GM23248 (cell line): ENCODE measurements around the gene CNIH2. TPM values are rescaled to one million over a fixed set of nuclear protein-coding genes. Genes with fewer than 3 reads are reported as not detected.

Experiments
- DNase-seq: peaks from one replicate; pipeline ENCODE4 v3.0.0-alpha.2; 2015
- H2AFZ ChIP-seq: fragments of 200-600 bp; sonication (generic); 2 replicates; pipeline ENCODE4 v1.6.1; 2016; ENCODE audit warnings: antibody characterized with exemption
- H3F3A ChIP-seq: fragments of 200-600 bp; sonication (generic); 2 replicates; pipeline ENCODE4 v1.6.1; 2016; ENCODE audit warnings: mild to moderate bottlenecking, antibody characterized with exemption, mixed run types; ENCODE audit not compliant: insufficient read depth
- H3K27ac ChIP-seq: fragments of 200-600 bp; sonication (generic); 2 replicates; pipeline ENCODE4 v1.5.1; 2016; ENCODE audit warnings: mild to moderate bottlenecking
- H3K27me3 ChIP-seq: fragments of 200-600 bp; sonication (generic); replicated peaks from 2 replicates; pipeline ENCODE4 v1.6.1; 2016; ENCODE audit warnings: mild to moderate bottlenecking; ENCODE audit not compliant: insufficient read depth
- H3K36me3 ChIP-seq: fragments of 200-600 bp; sonication (generic); 2 replicates; pipeline ENCODE4 v1.6.1; 2016; ENCODE audit warnings: low read depth, mild to moderate bottlenecking
- H3K4me1 ChIP-seq: fragments of 200-600 bp; sonication (generic); 2 replicates; pipeline ENCODE4 v1.6.1; 2016; ENCODE audit warnings: mild to moderate bottlenecking; ENCODE audit not compliant: insufficient read depth
- H3K4me2 ChIP-seq: fragments of 200-600 bp; sonication (generic); one replicate; pipeline ENCODE4 v1.6.1; 2016; ENCODE audit warnings: mild to moderate bottlenecking; ENCODE audit not compliant: unreplicated experiment
- H3K4me3 ChIP-seq: fragments of 200-600 bp; sonication (generic); 2 replicates; pipeline ENCODE4 v1.5.1; 2016; ENCODE audit warnings: mild to moderate bottlenecking
- H3K79me2 ChIP-seq: fragments of 200-600 bp; sonication (generic); 2 replicates; pipeline ENCODE4 v1.6.1; 2016; ENCODE audit warnings: mild to moderate bottlenecking; ENCODE audit not compliant: insufficient read depth
- H3K9ac ChIP-seq: fragments of 200-600 bp; sonication (generic); 2 replicates; pipeline ENCODE4 v1.6.1; 2016; ENCODE audit warnings: mild to moderate bottlenecking
- H3K9me2 ChIP-seq: fragments of 200-600 bp; sonication (generic); 2 replicates; pipeline ENCODE4 v1.6.1; 2016; ENCODE audit warnings: mixed run types, mild to moderate bottlenecking, moderate library complexity; ENCODE audit not compliant: insufficient read depth
- H3K9me3 ChIP-seq: fragments of 200-600 bp; sonication (generic); one replicate; pipeline ENCODE4 v1.6.1; 2017; ENCODE audit warnings: low read depth
- H4K20me1 ChIP-seq: fragments of 200-600 bp; sonication (generic); 2 replicates; pipeline ENCODE4 v1.6.0; 2016; ENCODE audit not compliant: insufficient read depth
- EZH2 ChIP-seq: fragments of 200-600 bp; sonication (generic); IDR thresholded peaks from 2 replicates; pipeline ENCODE4 v1.6.1; 2018; ENCODE audit warnings: antibody characterized with exemption, mild to moderate bottlenecking; ENCODE audit not compliant: insufficient read depth, poor library complexity, severe bottlenecking
- EZH2phosphoT487 ChIP-seq: fragments of 200-600 bp; sonication (generic); IDR thresholded peaks from 2 replicates; pipeline ENCODE4 v1.6.1; 2018; ENCODE audit warnings: antibody characterized with exemption, moderate library complexity, mild to moderate bottlenecking, low read depth; ENCODE audit not compliant: insufficient read depth
- WGBS, 2 experiments: methylation state at CpG; one replicate each; pipeline ENCODE4 v1.1.6; 2015 to 2017; ENCODE audit warnings: low lambda C conversion rate in 2 of 2, low coverage in 1 of 2; ENCODE audit errors: missing lambda C conversion rate in 2 of 2; 5-methylcytosine and 5-hydroxymethylcytosine counted together
- in situ Hi-C: fragments of 300-500 bp; cut with MboI; formaldehyde crosslinking; loops from 2 replicates; pipeline ENCODE4 v1.15.0; 2020
- polyA plus RNA-seq: library from polyadenylated mRNA; unstranded; fragments of >200 nt; fragmentation: Nextera tagmentation; extraction: Ambion mirVana; gene quantifications from 2 replicates; pipeline ENCODE4 v1.2.1, GENCODE V29; 2016
- total RNA-seq: library from RNA; depleted of rRNA; stranded (reverse); fragments of >200 nt; shearing (Covaris generic); gene quantifications from 2 replicates; pipeline ENCODE4 v1.2.3, GENCODE V29; 2014

The CNIH2 gene
- total and polyA plus RNA-seq, 2 experiments from 2014 or later = 0.50 to 1.4 TPM

- no peak overlapping the region for H3K4me3 ChIP-seq
- no peak overlapping the region for H3K4me2 ChIP-seq
- no peak for DNase-seq
- H3K9me3 ChIP-seq = no peaks in the 10 kb centered on the region
- no peaks in the 10 kb centered on the region for H3F3A ChIP-seq
- no peak overlapping the region for H2AFZ ChIP-seq
- in situ Hi-C loops = no loop called here
- WGBS, 2 experiments = 87 to 91% methylated on average over 7 of the region's 7 CpGs
- no peaks in the 10 kb centered on the region for H4K20me1 ChIP-seq
- peaks cover 31% of the 10 kb centered on the region for H3K36me3 ChIP-seq
- H3K9me2 ChIP-seq = no peaks in the 10 kb centered on the region
- H3K27ac ChIP-seq = no peak overlapping the region
- no peaks in the 10 kb centered on the region for H3K27me3 ChIP-seq
- H3K4me1 ChIP-seq = no peaks in the 10 kb centered on the region
- no peaks in the 10 kb centered on the region for H3K79me2 ChIP-seq
- no peak overlapping the region for H3K9ac ChIP-seq
- TF ChIP-seq EZH2 (no peak), EZH2phosphoT487 (no peak)
Measured at GRCh38 chr11:66231561-66231960, 46.4 kb upstream of the CNIH2 start.

DNA sequence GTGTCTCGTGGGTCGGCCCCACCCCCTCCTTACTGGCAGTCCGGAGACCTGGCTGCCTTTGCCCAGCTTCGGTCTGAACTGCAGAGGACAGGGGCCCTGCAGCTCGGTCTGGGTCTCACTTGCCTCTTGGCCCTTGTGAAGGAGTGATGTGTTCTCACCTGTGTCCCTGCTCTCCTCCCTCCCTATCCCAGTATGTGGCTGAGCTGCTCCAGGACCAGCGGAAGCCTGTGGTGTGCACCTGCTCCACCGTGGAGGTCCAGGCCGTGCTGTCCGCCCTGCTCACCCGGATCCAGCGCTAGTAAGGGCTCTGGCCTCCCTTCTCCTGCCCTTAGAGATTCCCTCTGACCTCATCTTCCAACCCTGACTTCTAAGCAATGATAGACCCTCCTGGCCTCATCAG is 45.2 kb upstream of the CNIH2 start:
- H3K79me2 ChIP-seq = no peaks in the 10 kb centered on the region
- no peak overlapping the region for H3K4me2 ChIP-seq
- in situ Hi-C loops = no loop called here
- H3K9me3 ChIP-seq = no peaks in the 10 kb centered on the region
- no peak overlapping the region for H2AFZ ChIP-seq
- no peaks in the 10 kb centered on the region for H3F3A ChIP-seq
- no peak for DNase-seq
- no peaks in the 10 kb centered on the region for H3K27me3 ChIP-seq
- no peak overlapping the region for H3K27ac ChIP-seq
- H3K4me1 ChIP-seq = no peaks in the 10 kb centered on the region
- no peak for TF ChIP-seq EZH2phosphoT487
- TF ChIP-seq EZH2 = no peak
- H4K20me1 ChIP-seq = no peaks in the 10 kb centered on the region
- no peak overlapping the region for H3K4me3 ChIP-seq
- peaks cover 32% of the 10 kb centered on the region for H3K36me3 ChIP-seq
- H3K9ac ChIP-seq = no peak overlapping the region
- no peaks in the 10 kb centered on the region for H3K9me2 ChIP-seq
- 78 to 83% methylated on average over 9 to 11 of the region's 11 CpGs for WGBS, 2 experiments

- Histone ChIP-seq H3K79me2 (no peaks in the 10 kb centered on the region), H3K4me1 (no peaks in the 10 kb centered on the region), H3K4me2 (no peak overlapping the region), H3K36me3 (peaks cover 27% of the 10 kb centered on the region), H3K9me2 (no peaks in the 10 kb centered on the region), H3K9ac (no peak overlapping the region), H3F3A (no peaks in the 10 kb centered on the region), H3K4me3 (no peak overlapping the region), H3K27me3 (no peaks in the 10 kb centered on the region), H2AFZ (no peak overlapping the region), H3K9me3 (no peaks in the 10 kb centered on the region), H4K20me1 (no peaks in the 10 kb centered on the region), H3K27ac (no peak overlapping the region)
- 93 to 98% methylated on average over 4 to 5 of the region's 5 CpGs for WGBS, 2 experiments
- TF ChIP-seq EZH2phosphoT487 (no peak), EZH2 (no peak)
- DNase-seq = no peak
- in situ Hi-C loops = no loop called here
Measured at GRCh38 chr11:66233301-66233700, 44.7 kb upstream of the CNIH2 start.

DNA sequence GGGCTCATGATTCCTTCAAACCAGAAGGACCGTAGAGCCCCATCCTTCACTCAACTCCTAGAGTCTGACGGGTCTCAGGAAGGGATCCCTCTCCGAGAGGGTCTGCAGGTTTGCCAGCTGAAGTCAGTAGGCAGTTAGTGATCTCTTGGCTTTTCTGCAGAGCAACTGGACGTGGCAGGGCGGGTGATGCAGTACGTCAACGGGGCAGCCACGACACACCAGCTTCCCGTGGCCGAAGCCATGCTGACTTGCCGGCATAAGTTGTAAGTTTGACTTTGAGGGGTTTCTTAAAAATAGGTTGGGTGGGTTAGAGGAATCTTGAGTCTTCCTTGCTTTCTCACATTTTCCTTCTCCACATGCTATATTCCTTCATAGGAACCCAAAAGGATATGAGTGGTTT is 42.8 kb upstream of the CNIH2 start:
- H3K4me3 ChIP-seq = no peak overlapping the region
- TF ChIP-seq EZH2 (no peak), EZH2phosphoT487 (no peak)
- H3K9ac ChIP-seq = no peak overlapping the region
- no peaks in the 10 kb centered on the region for H3K79me2 ChIP-seq
- no peak overlapping the region for H3K4me2 ChIP-seq
- peaks cover 22% of the 10 kb centered on the region; the same call in 1 of the 2 replicates for H3K36me3 ChIP-seq
- 85 to 88% methylated on average over 11 of the region's 11 CpGs for WGBS, 2 experiments
- no peak overlapping the region for H3K27ac ChIP-seq
- no peaks in the 10 kb centered on the region for H4K20me1 ChIP-seq
- H3F3A ChIP-seq = no peaks in the 10 kb centered on the region
- DNase-seq = no peak
- no peaks in the 10 kb centered on the region for H3K27me3 ChIP-seq
- no peaks in the 10 kb centered on the region for H3K9me3 ChIP-seq
- no peaks in the 10 kb centered on the region for H3K9me2 ChIP-seq
- H2AFZ ChIP-seq = no peak overlapping the region
- in situ Hi-C loops = no loop called here
- no peaks in the 10 kb centered on the region for H3K4me1 ChIP-seq

GRCh38 chr11:66237867-66238266 is 40.1 kb upstream of the CNIH2 start:
- no peak overlapping the region for H3K4me2 ChIP-seq
- no peak for TF ChIP-seq EZH2phosphoT487
- TF ChIP-seq EZH2 = no peak
- H3K9me3 ChIP-seq = no peaks in the 10 kb centered on the region
- no peaks in the 10 kb centered on the region for H3K27me3 ChIP-seq
- DNase-seq = no peak
- no peak overlapping the region for H3K27ac ChIP-seq
- H3K79me2 ChIP-seq = no peaks in the 10 kb centered on the region
- 95 to 99% methylated on average over 6 of the region's 6 CpGs for WGBS, 2 experiments
- H2AFZ ChIP-seq = no peak overlapping the region
- H3K36me3 ChIP-seq = peaks cover 18% of the 10 kb centered on the region; the same call in 1 of the 2 replicates
- in situ Hi-C loops = no loop called here
- H3K9ac ChIP-seq = no peak overlapping the region
- no peaks in the 10 kb centered on the region for H3F3A ChIP-seq
- H3K9me2 ChIP-seq = no peaks in the 10 kb centered on the region
- no peaks in the 10 kb centered on the region for H4K20me1 ChIP-seq
- H3K4me1 ChIP-seq = no peaks in the 10 kb centered on the region
- H3K4me3 ChIP-seq = no peak overlapping the region
